Lower lobe of right lung (tissue), 2 donors: ENCODE results near the gene NMB. TPM values are rescaled to one million over a fixed set of nuclear protein-coding genes. Genes with fewer than 3 reads are reported as not detected.

Experiments
- ATAC-seq, 2 donors: fragments of 200-7000 bp; cut with Tn5 transposase; one replicate each; pipeline ENCODE4 v1.9.1; 2020 to 2022; ENCODE audit warnings: mild to moderate bottlenecking in 2 of 2, moderate library complexity in 2 of 2
- DNase-seq: peaks from one replicate; pipeline ENCODE4 v3.0.0-alpha.2; 2020
- H3K27ac ChIP-seq: fragments of 200-600 bp; one replicate; pipeline ENCODE4 v1.8.0; 2022
- H3K27me3 ChIP-seq: fragments of 200-600 bp; one replicate; pipeline ENCODE4 v1.8.0; 2022; ENCODE audit warnings: low read depth
- H3K36me3 ChIP-seq: fragments of 200-600 bp; one replicate; pipeline ENCODE4 v1.8.0; 2022; ENCODE audit warnings: mild to moderate bottlenecking
- H3K4me1 ChIP-seq: fragments of 200-600 bp; one replicate; pipeline ENCODE4 v1.8.0; 2022
- H3K4me3 ChIP-seq: fragments of 200-600 bp; one replicate; pipeline ENCODE4 v1.8.0; 2022; ENCODE audit warnings: mild to moderate bottlenecking
- H3K9me3 ChIP-seq: fragments of 200-600 bp; one replicate; pipeline ENCODE4 v1.8.0; 2022
- intact Hi-C: fragments of 100-400 bp; cut with DNase I; formaldehyde crosslinking; loops from one replicate; pipeline ENCODE4 v1.11.0; 2022
- total RNA-seq: library from RNA; stranded (reverse); fragmentation: NEBNext Ultra II Directional; extraction: Animal tissue kit (Norgen Biotek cat#: 25700); gene quantifications from one replicate; pipeline ENCODE4 v1.2.1, GENCODE V29; 2021
- TF ChIP-seq, protein P1 (sequence below): fragments of 200-600 bp; IDR thresholded peaks from one replicate; pipeline ENCODE4 v1.8.0; 2022; ENCODE audit warnings: antibody characterized with exemption, mild to moderate bottlenecking
- donor health status: DM: no; HTN: yes; CAD: no; lungs with severe emphysema.

NMB gene
- total RNA-seq, 1 donor from 2014 or later, result 10.4 TPM

DNA sequence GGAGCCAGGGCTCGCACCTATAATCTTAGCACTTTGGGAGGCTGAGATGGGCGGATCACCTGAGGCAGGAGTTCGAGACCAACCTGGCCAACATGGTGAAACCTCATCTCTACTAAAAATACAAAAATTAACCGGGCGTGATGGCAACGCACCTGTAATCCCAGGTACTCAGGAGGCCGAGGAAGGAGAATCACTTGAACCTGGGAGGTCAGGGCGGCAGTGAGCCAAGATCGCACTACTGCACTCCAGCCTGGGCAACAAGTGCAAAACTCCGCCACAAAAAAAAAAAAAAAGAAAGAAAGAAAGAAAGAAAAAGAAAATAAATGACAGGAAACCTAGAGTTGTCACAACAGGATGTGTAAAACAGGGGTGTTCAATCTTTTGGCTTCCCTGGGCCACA is 3.0 kb upstream of the NMB start:
- TF ChIP-seq, protein P1, sequence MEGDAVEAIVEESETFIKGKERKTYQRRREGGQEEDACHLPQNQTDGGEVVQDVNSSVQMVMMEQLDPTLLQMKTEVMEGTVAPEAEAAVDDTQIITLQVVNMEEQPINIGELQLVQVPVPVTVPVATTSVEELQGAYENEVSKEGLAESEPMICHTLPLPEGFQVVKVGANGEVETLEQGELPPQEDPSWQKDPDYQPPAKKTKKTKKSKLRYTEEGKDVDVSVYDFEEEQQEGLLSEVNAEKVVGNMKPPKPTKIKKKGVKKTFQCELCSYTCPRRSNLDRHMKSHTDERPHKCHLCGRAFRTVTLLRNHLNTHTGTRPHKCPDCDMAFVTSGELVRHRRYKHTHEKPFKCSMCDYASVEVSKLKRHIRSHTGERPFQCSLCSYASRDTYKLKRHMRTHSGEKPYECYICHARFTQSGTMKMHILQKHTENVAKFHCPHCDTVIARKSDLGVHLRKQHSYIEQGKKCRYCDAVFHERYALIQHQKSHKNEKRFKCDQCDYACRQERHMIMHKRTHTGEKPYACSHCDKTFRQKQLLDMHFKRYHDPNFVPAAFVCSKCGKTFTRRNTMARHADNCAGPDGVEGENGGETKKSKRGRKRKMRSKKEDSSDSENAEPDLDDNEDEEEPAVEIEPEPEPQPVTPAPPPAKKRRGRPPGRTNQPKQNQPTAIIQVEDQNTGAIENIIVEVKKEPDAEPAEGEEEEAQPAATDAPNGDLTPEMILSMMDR, result no peak
- H3K36me3 ChIP-seq, result peaks cover 15% of the 10 kb centered on the region
- H3K4me3 ChIP-seq, result no peak overlapping the region
- peaks cover 9% of the 10 kb centered on the region for H3K4me1 ChIP-seq
- DNase-seq (no peak), ATAC-seq (no peak)
- no peak overlapping the region for H3K27ac ChIP-seq
- no peaks in the 10 kb centered on the region for H3K9me3 ChIP-seq
- intact Hi-C loops, result no loop called here
- H3K27me3 ChIP-seq, result no peaks in the 10 kb centered on the region

DNA sequence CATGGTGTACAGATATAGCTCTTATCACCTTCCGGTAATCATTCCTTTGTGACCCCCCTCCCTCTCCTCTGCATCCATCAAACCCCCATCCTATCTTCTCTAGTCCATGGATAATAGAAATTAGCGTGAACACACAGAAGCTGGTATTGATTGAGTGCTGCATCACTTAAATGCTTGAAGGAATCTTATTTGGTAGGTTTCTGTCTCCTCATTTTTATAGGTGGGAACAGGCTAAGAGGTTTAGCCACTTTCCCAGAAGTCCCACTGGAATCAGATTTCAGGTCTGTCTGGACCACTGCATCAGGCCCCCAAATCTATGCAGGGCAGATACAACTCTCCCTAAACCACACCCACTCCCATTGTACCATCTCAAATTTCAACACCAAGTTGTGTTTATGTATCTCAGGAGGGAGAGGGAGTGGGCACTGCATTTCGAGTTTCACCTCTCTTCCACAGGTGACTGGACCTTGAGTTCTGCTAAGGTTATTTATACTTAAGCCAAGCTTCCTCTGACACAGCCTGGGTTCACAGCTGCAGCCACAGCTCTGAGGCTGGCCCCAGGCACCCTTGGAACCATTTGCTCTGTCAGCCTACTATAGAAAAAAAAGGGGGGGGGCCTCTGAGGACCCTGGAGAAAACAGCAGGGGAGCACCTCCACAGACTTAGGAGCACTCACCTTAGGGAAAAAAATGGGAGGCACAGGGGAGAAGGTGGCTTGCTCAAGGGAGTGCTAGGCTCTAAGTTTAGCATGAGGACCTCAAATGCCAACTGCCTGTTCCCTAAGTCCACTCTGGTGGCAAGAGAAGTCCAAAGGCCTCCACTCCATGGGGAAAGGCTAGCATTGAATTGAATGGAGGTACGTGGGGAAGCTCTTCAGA is 2.1 kb upstream of the NMB start:
- no peak overlapping the region for H3K4me3 ChIP-seq
- intact Hi-C loops, result no loop called here
- no peaks in the 10 kb centered on the region for H3K9me3 ChIP-seq
- ATAC-seq (no peak), DNase-seq (no peak)
- TF ChIP-seq, protein P1, result no peak
- no peaks in the 10 kb centered on the region for H3K27me3 ChIP-seq
- H3K36me3 ChIP-seq, result peaks cover 6% of the 10 kb centered on the region
- no peak overlapping the region for H3K27ac ChIP-seq
- H3K4me1 ChIP-seq, result peaks cover 13% of the 10 kb centered on the region

DNA sequence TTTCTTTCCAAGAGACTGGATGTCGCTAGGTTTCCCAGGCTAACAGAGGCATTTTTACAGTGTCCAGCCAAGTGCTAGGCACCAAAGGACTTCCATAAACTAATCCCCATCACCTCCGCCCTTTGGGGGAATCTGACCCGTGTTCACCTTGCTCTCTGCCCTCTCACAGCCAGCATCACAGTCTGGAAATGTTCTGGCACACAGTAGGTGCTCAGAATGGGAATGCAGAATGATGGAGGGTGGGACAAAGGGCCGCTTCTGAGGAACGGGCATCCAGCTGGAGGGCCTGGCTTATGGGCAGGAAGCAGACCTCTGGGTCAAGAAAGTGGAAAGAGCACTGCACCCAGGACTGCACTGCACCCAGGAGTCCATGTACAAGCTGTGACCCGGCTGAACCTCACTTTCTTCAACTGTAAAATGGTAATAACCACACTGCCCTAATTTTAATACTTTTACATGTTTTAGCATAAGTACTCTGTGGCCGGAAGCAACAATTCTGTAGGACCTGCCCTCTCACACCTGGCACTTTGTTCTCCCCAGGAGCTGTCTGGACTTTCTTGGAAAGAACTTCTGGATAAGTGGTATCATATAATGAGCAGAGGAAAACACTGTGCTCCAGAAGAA is 901 bp upstream of the NMB start:
- H3K4me1 ChIP-seq, result peaks cover 20% of the 10 kb centered on the region
- DNase-seq (no peak), ATAC-seq (no peak)
- H3K36me3 ChIP-seq, result no peaks in the 10 kb centered on the region
- H3K27ac ChIP-seq, result peak overlapping the region; percentile 70
- no peaks in the 10 kb centered on the region for H3K27me3 ChIP-seq
- TF ChIP-seq, protein P1, result no peak
- H3K9me3 ChIP-seq, result no peaks in the 10 kb centered on the region
- intact Hi-C loops, result no loop called here
- peak overlapping the region; percentile 68 for H3K4me3 ChIP-seq

DNA sequence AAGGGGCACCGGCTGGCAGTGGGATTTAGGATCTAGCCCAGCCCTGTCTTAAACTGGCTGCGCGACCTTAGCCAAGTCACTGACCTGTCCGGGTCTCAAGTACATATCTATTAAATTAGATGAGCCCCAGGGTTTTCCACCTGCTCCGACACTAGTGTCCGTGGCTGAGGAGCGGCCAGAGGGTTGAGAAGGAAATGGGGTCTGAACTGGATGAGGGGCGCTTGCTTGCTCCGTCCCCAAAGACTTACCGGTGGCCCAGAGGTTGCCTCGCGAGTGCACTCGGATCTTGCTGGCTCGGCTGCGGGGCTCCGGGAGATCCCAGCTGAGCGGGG is 285 bp downstream of the NMB start:
- Histone ChIP-seq H3K27me3 (no peaks in the 10 kb centered on the region), H3K4me3 (peak overlapping the region; percentile 68), H3K9me3 (no peaks in the 10 kb centered on the region), H3K36me3 (no peaks in the 10 kb centered on the region), H3K4me1 (peaks cover 30% of the 10 kb centered on the region), H3K27ac (peak overlapping the region; percentile 70)
- intact Hi-C loops, result no loop called here
- TF ChIP-seq, protein P1, result no peak
- DNase-seq, result peak; percentile 48
- no peak for ATAC-seq

DNA sequence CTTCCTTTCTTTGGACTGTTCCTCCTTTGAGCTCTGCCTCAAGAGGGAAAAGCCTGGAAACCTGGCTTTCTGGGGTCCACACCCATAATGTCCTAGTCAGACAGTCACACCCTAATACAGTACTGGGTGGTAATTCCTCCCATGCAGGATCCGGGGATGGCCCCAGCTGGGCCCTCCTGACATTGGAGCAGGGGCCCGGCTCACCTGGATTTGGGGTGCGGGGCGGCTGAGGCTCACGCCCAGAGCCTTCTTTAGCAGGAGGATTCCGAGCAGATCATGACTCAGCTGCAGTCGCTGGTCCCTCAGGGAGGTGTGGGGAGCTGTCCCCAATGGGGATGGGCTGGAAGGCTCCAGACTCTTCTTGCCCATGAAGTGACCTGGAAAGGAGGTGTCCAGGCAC is 1.0 kb downstream of the NMB start:
- Histone ChIP-seq H3K36me3 (peaks cover 6% of the 10 kb centered on the region), H3K9me3 (no peaks in the 10 kb centered on the region), H3K4me1 (peaks cover 38% of the 10 kb centered on the region), H3K27me3 (no peaks in the 10 kb centered on the region), H3K27ac (no peak overlapping the region), H3K4me3 (no peak overlapping the region)
- no peak for DNase-seq
- intact Hi-C loops, result no loop called here
- ATAC-seq, result no peak
- TF ChIP-seq, protein P1, result no peak
